ENCODE measurements around the gene GULP1. TPM values are rescaled to one million over a fixed set of nuclear protein-coding genes. Genes with fewer than 3 reads are reported as not detected.

GULP1 gene
- total and polyA plus RNA-seq, 7 experiments from 2014 or later, result not detected

DNA sequence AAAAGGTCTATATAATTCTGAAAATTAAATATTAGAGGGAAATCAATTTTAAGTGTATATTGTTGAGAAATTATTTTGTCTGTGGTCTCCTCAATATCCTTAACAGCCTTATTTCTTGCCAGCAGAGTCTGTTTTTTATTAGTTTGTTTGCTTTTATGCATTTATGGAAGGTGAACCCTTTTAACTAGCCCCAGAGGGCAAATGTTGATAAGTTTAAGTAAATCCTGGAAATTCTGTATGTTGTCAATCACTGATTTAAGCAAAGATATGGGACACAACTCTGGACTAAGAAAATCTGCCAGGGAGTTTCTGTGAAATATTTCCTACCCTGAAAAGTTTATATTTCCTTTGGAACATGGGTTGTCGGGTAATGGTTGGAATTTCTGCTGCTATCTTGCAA is 343.0 kb downstream of the GULP1 start:
- peaks cover 0 to 5% (median 0%) of the 10 kb centered on the region in 5 donors for H3K27me3 Mint-ChIP-seq
- POLR2A ChIA-PET, result no interaction called here
- Histone ChIP-seq H3K27me3 (ENCODE audit: control insufficient read depth in 2 of 2, insufficient read depth in 2 of 2, low read length in 2 of 2) (no peaks in the 10 kb centered on the region), H3K4me3 (ENCODE audit: low read length) (no peak overlapping the region), H3K9me3 (ENCODE audit: control insufficient read depth in 2 of 3, low read length in 3 of 3) (no peaks in the 10 kb centered on the region), H3K4me1 (ENCODE audit: control insufficient read depth in 2 of 2, insufficient read depth in 2 of 2, low read length in 2 of 2) (no peaks in the 10 kb centered on the region), H3K27ac (ENCODE audit: low read depth, low read length) (no peak overlapping the region), H3K36me3 (ENCODE audit: control insufficient read depth in 2 of 3, insufficient read depth in 3 of 3, low read length in 3 of 3) (no peaks in the 10 kb centered on the region)
- no peaks in the 10 kb centered on the region for H3K36me3 Mint-ChIP-seq
- CTCF ChIA-PET, result interaction anchor here (0.6 kb wide), 1 partner anchor 634 kb away, joined by 3 read pairs; no protein-coding TSS in a partner anchor
- H3K4me3 Mint-ChIP-seq, result no peak overlapping the region
- ATAC-seq (no peak), DNase-seq (no peak)
- intact Hi-C loops (cut with micrococcal nuclease), result no loop called here
- no peak overlapping the region for H3K27ac Mint-ChIP-seq
- H3K4me1 Mint-ChIP-seq, result no peaks in the 10 kb centered on the region
- H3K9me3 Mint-ChIP-seq, result peaks cover 0 to 5% (median 0%) of the 10 kb centered on the region in 11 donors

Small RNAs within 50 kb of the gene (microRNA-seq; reads per million reads assigned to microRNA genes)
- not detected for gene MIR561 (ENCODE audit: borderline microRNAs expressed)
